ENCODE data around the gene NBEA.

The NBEA gene

GRCh38 chr13:35549481-35549880, 607.4 kb downstream of the NBEA start:
- peak; percentile 51 for DNase-seq (ENCODE audit: low read depth)
- TF ChIP-seq CTCF (conservative IDR thresholded peaks at IDR 0.05; ENCODE audit: low read depth, low read length) = no peak
- H3K4me3 ChIP-seq (ENCODE audit: low read depth, low read length) = no peak overlapping the region

GRCh38 chr13:35552172-35552844, 610.2 kb downstream of the NBEA start:
- no peak for TF ChIP-seq CTCF (conservative IDR thresholded peaks at IDR 0.05; ENCODE audit: low read depth, low read length)
- no peak overlapping the region for H3K4me3 ChIP-seq (ENCODE audit: low read depth, low read length)
- DNase-seq (ENCODE audit: low read depth) = no peak

GRCh38 chr13:35554972-35555623, 613.0 kb downstream of the NBEA start:
- H3K4me3 ChIP-seq (ENCODE audit: low read depth, low read length) = no peak overlapping the region
- no peak for TF ChIP-seq CTCF (conservative IDR thresholded peaks at IDR 0.05; ENCODE audit: low read depth, low read length)
- no peak for DNase-seq (ENCODE audit: low read depth)

GRCh38 chr13:35557475-35557874, 615.4 kb downstream of the NBEA start:
- no peak for DNase-seq (ENCODE audit: low read depth)
- no peak for TF ChIP-seq CTCF (conservative IDR thresholded peaks at IDR 0.05; ENCODE audit: low read depth, low read length)
- H3K4me3 ChIP-seq (ENCODE audit: low read depth, low read length) = no peak overlapping the region

- no peak for TF ChIP-seq CTCF (conservative IDR thresholded peaks at IDR 0.05; ENCODE audit: low read depth, low read length)
- H3K4me3 ChIP-seq (ENCODE audit: low read depth, low read length) = no peak overlapping the region
- no peak for DNase-seq (ENCODE audit: low read depth)
Observed at GRCh38 chr13:35561540-35561939, 619.5 kb downstream of the NBEA start.

GRCh38 chr13:35565273-35565672, 623.2 kb downstream of the NBEA start:
- no peak overlapping the region for H3K4me3 ChIP-seq (ENCODE audit: low read depth, low read length)
- TF ChIP-seq CTCF (conservative IDR thresholded peaks at IDR 0.05; ENCODE audit: low read depth, low read length) = no peak
- no peak for DNase-seq (ENCODE audit: low read depth)

- TF ChIP-seq CTCF (conservative IDR thresholded peaks at IDR 0.05; ENCODE audit: low read depth, low read length) = no peak
- DNase-seq (ENCODE audit: low read depth) = no peak
- H3K4me3 ChIP-seq (ENCODE audit: low read depth, low read length) = no peak overlapping the region
Observed at GRCh38 chr13:35566340-35566739, 624.3 kb downstream of the NBEA start.

Data from choroid plexus epithelial cell (primary cell).